Endothelial cell of umbilical vein (primary cell): ENCODE measurements around the gene HAPLN1. TPM values are rescaled to one million over a fixed set of nuclear protein-coding genes. Genes with fewer than 3 reads are reported as not detected.
"Not testable (repeated sequence)": the region's sequence is repeated elsewhere in the genome, so short reads cannot be mapped to it uniquely, and the experiment has no call there.

Experiments used
- BruUV-seq: library from RNA; stranded (reverse); fragments of 400-500 nt; replicated peaks from 2 replicates; lab custom pipeline; 2021; lab: Mats Ljungman, UMichigan
- CTCF ChIA-PET: fragments of 300-600, 350-600 bp; sonication (Branson Sonifier 250); formaldehyde crosslinking; loops from one replicate; lab custom pipeline; 2021; ENCODE audit warnings: antibody characterized with exemption, inconsistent platforms; lab: Charles Lee
- POLR2A ChIA-PET: fragments of 300-600, 350-600 bp; sonication (Branson Sonifier 250); formaldehyde crosslinking; loops from one replicate; lab custom pipeline; 2021; ENCODE audit warnings: antibody characterized with exemption, inconsistent platforms; lab: Charles Lee
- DNase-seq: peaks from one replicate; pipeline ENCODE4 v3.0.0-alpha.2; 2011; ENCODE audit warnings: low read depth, low spot score
- FAIRE-seq: peaks from 2 replicates; lab custom pipeline; 2011; peaks lifted over from hg19 to GRCh38; lab: Jason Lieb, UNC
- H2AFZ ChIP-seq: 2 replicates; pipeline ENCODE4 v1.6.0; 2012; ENCODE audit warnings: low read depth, low read length, control low read depth, inconsistent platforms
- H3K27ac ChIP-seq: 2 replicates; pipeline ENCODE4 v1.5.1; 2011; ENCODE audit warnings: low read depth, mild to moderate bottlenecking, control low read depth, low read length, moderate library complexity; ENCODE audit not compliant: insufficient read depth
- H3K27me3 ChIP-seq, 2 experiments: 2 replicates each; pipeline versions ENCODE4 v1.6.0 to v1.6.1; 2011; ENCODE audit warnings: low read length in 2 of 2, mixed read lengths in 1 of 2; ENCODE audit not compliant: control insufficient read depth in 2 of 2, insufficient read depth in 2 of 2
- H3K36me3 ChIP-seq, 2 experiments: 2 replicates in 1 of 2; 3 replicates in 1 of 2; pipeline ENCODE4 v1.5.1; 2011; ENCODE audit warnings: low read length in 2 of 2, mild to moderate bottlenecking in 1 of 2, moderate library complexity in 1 of 2; ENCODE audit not compliant: control insufficient read depth in 2 of 2, insufficient read depth in 2 of 2; ENCODE audit errors: extremely low read depth in 1 of 2
- H3K4me1 ChIP-seq: 3 replicates; pipeline ENCODE4 v1.5.1; 2011; ENCODE audit warnings: mild to moderate bottlenecking, low read length; ENCODE audit not compliant: control insufficient read depth, insufficient read depth; ENCODE audit errors: extremely low read depth
- H3K4me2 ChIP-seq: 2 replicates; pipeline ENCODE4 v1.6.1; 2011; ENCODE audit warnings: low read length, control low read depth, mixed read lengths; ENCODE audit not compliant: insufficient read depth
- H3K4me3 ChIP-seq, 3 experiments: fragments of 200-600 bp in 1 of 3; sonication (generic), shearing (Covaris generic) in 1 of 3; replicated peaks in 1 of 3; 2 replicates each; pipeline ENCODE4 v1.5.1; 2011 to 2016; ENCODE audit warnings: control low read depth in 3 of 3, low read length in 3 of 3, mild to moderate bottlenecking in 2 of 3, inconsistent platforms in 1 of 3, low read depth in 1 of 3, moderate library complexity in 1 of 3; ENCODE audit not compliant: insufficient read depth in 1 of 3
- H3K79me2 ChIP-seq: 2 replicates; pipeline ENCODE4 v1.6.0; 2012; ENCODE audit warnings: low read length, inconsistent platforms; ENCODE audit not compliant: control insufficient read depth, insufficient read depth
- H3K9ac ChIP-seq: replicated peaks from 2 replicates; pipeline ENCODE3; 2011; ENCODE audit warnings: low read length, control low read depth; ENCODE audit not compliant: insufficient read depth; ENCODE audit errors: extremely low read depth
- H3K9me1 ChIP-seq: replicated peaks from 3 replicates; pipeline ENCODE4 v1.6.0; 2011; ENCODE audit warnings: mild to moderate bottlenecking, low read length; ENCODE audit not compliant: control insufficient read depth, insufficient read depth; ENCODE audit errors: extremely low read depth
- H3K9me3 ChIP-seq: replicated peaks from 2 replicates; pipeline ENCODE4 v1.5.1; 2012; ENCODE audit warnings: low read length, inconsistent platforms; ENCODE audit not compliant: control insufficient read depth, insufficient read depth
- H4K20me1 ChIP-seq: replicated peaks from 2 replicates; pipeline ENCODE3; 2011; ENCODE audit warnings: mild to moderate bottlenecking, low read length; ENCODE audit not compliant: control insufficient read depth, insufficient read depth; ENCODE audit errors: extremely low read depth
- CTCF ChIP-seq, 2 donors: IDR thresholded peaks; 1 replicate in 1 of 2; 2 replicates in 1 of 2; pipeline ENCODE4 v1.5.1; 2011; ENCODE audit warnings: low read length in 2 of 2, mild to moderate bottlenecking in 2 of 2, moderate library complexity in 2 of 2, control low read depth in 1 of 2, inconsistent platforms in 1 of 2, low read depth in 1 of 2; ENCODE audit not compliant: insufficient read depth in 1 of 2; ENCODE audit errors: extremely low read depth in 1 of 2
- EZH2 ChIP-seq: IDR thresholded peaks from 2 replicates; pipeline ENCODE4 v1.6.1; 2012; ENCODE audit warnings: borderline replicate concordance, low read depth, mild to moderate bottlenecking, moderate library complexity, low read length, inconsistent platforms; ENCODE audit not compliant: severe bottlenecking
- FOS ChIP-seq: IDR thresholded peaks from 2 replicates; pipeline ENCODE4 v1.6.1; 2011; ENCODE audit warnings: mild to moderate bottlenecking, low read length, moderate library complexity, borderline replicate concordance; ENCODE audit not compliant: insufficient read depth
- GATA2 ChIP-seq: IDR thresholded peaks from 2 replicates; pipeline ENCODE4 v1.7.0; 2011; ENCODE audit warnings: low read depth, mild to moderate bottlenecking, moderate library complexity, mixed read lengths, low read length; ENCODE audit not compliant: insufficient read length, insufficient read depth
- JUN ChIP-seq: IDR thresholded peaks from 2 replicates; pipeline ENCODE4 v1.6.1; 2011; ENCODE audit warnings: borderline replicate concordance, low read depth; ENCODE audit not compliant: insufficient read length, insufficient read depth
- MAX ChIP-seq: IDR thresholded peaks from 2 replicates; pipeline ENCODE4 v1.6.1; 2011; ENCODE audit not compliant: insufficient read depth, insufficient read length
- MYC ChIP-seq: IDR thresholded peaks from one replicate; pipeline ENCODE4 v1.6.1; 2011; ENCODE audit warnings: mild to moderate bottlenecking, low read depth, low read length
- POLR2A ChIP-seq: IDR thresholded peaks from 2 replicates; pipeline ENCODE4 v1.6.1; 2012; ENCODE audit warnings: low read depth, mild to moderate bottlenecking, control low read depth, low read length
- POLR2AphosphoS5 ChIP-seq: IDR thresholded peaks from 2 replicates; pipeline ENCODE4 v1.6.1; 2012; ENCODE audit warnings: low read depth, mild to moderate bottlenecking, control low read depth, low read length, moderate library complexity; ENCODE audit not compliant: insufficient read depth
- dilution Hi-C: fragments of 300-500 bp; cut with MboI; formaldehyde crosslinking; loops from one replicate; pipeline ENCODE4 v1.15.0; 2019; ENCODE audit warnings: low sequenced_read_pairs; ENCODE audit not compliant: extremely low pct_ligation_motif_present
- intact Hi-C: fragments of 100-400 bp; cut with micrococcal nuclease; formaldehyde crosslinking; loops from one replicate; pipeline ENCODE4 v1.10.0; 2022
- polyA plus RNA-seq, 4 experiments: library from polyadenylated mRNA; depleted of rRNA in 3 of 4; stranded (reverse) in 3 of 4; unstranded in 1 of 4; fragments of >200 nt; gene quantifications; 2 replicates each; pipeline versions ENCODE4 v1.2.1 to v1.2.3, GENCODE V29; 2011 to 2012; ENCODE audit warnings: missing spikeins in 1 of 4
- total RNA-seq: library from RNA; stranded (reverse); gene quantifications from 2 replicates; pipeline ENCODE4 v1.2.3, GENCODE V29; 2021

The HAPLN1 gene
- total and polyA plus RNA-seq, 2 donors (not counting 3 experiments of a cell fraction or from before 2014, with no cell fraction given): 0.04 TPM; not detected in 1

- TF ChIP-seq JUN: no peak
- TF ChIP-seq FOS: no peak
- no peak for TF ChIP-seq POLR2A
- TF ChIP-seq GATA2: no peak
- no peak for TF ChIP-seq POLR2AphosphoS5
- no peak for TF ChIP-seq CTCF (IDR thresholded peaks at IDR 0.05; ENCODE audit: extremely low read depth in 1 of 2, insufficient read depth in 1 of 2, low read depth in 1 of 2, low read length in 2 of 2)
- no peak for TF ChIP-seq MYC
- TF ChIP-seq EZH2: no peak
- no peak for TF ChIP-seq MAX
- H3K4me1 ChIP-seq: no peaks in the 10 kb centered on the region
- no TSS peak for BruUV-seq
- H3K4me3 ChIP-seq: no peak overlapping the region
- H3K27me3 ChIP-seq: no peaks in the 10 kb centered on the region
- H3K9ac ChIP-seq: no peak overlapping the region
- dilution Hi-C loops: no loop called here
- H3K4me2 ChIP-seq: no peak overlapping the region
- no peaks in the 10 kb centered on the region for H3K9me1 ChIP-seq
- FAIRE-seq (no peak), DNase-seq (no peak)
- H3K79me2 ChIP-seq: no peaks in the 10 kb centered on the region
- no peaks in the 10 kb centered on the region for H4K20me1 ChIP-seq
- no peak overlapping the region for H3K27ac ChIP-seq
- intact Hi-C loops: no loop called here
- ChIA-PET CTCF (interaction anchor here (1.5 kb wide), 1 partner anchor 9 kb away, joined by 4 read pairs; no protein-coding TSS in a partner anchor), POLR2A (no interaction called here)
- H3K9me3 ChIP-seq: no peaks in the 10 kb centered on the region
- H3K36me3 ChIP-seq: no peaks in the 10 kb centered on the region
- H2AFZ ChIP-seq: no peak overlapping the region
These were observed 20.1 kb upstream of the HAPLN1 start for GRCh38 chr5:83740741-83741140.

GRCh38 chr5:83736169-83736568 lies 15.5 kb upstream of the HAPLN1 start:
- H3K9me3 ChIP-seq, H3K4me2 ChIP-seq, H3K79me2 ChIP-seq, H3K27me3 ChIP-seq, H4K20me1 ChIP-seq, CTCF ChIA-PET, H2AFZ ChIP-seq, H3K9me1 ChIP-seq, H3K36me3 ChIP-seq, BruUV-seq, H3K4me3 ChIP-seq, H3K4me1 ChIP-seq, FAIRE-seq, H3K9ac ChIP-seq, POLR2A ChIA-PET, dilution Hi-C loops, H3K27ac ChIP-seq, intact Hi-C loops, DNase-seq: not testable (repeated sequence)

GRCh38 chr5:83735058-83735457 lies 14.4 kb upstream of the HAPLN1 start:
- CTCF ChIA-PET, H3K4me1 ChIP-seq, H3K79me2 ChIP-seq, H3K27me3 ChIP-seq, BruUV-seq, H3K27ac ChIP-seq, H3K9me3 ChIP-seq, H4K20me1 ChIP-seq, H3K36me3 ChIP-seq, FAIRE-seq, dilution Hi-C loops, H2AFZ ChIP-seq, POLR2A ChIA-PET, DNase-seq, H3K9ac ChIP-seq, intact Hi-C loops, H3K9me1 ChIP-seq, H3K4me2 ChIP-seq, H3K4me3 ChIP-seq: not testable (repeated sequence)
